Measurements from ENCODE around the gene SMO.
"Not testable (repeated sequence)": the region's sequence is repeated elsewhere in the genome, so short reads cannot be mapped to it uniquely, and the experiment has no call there.

The SMO gene

DNA sequence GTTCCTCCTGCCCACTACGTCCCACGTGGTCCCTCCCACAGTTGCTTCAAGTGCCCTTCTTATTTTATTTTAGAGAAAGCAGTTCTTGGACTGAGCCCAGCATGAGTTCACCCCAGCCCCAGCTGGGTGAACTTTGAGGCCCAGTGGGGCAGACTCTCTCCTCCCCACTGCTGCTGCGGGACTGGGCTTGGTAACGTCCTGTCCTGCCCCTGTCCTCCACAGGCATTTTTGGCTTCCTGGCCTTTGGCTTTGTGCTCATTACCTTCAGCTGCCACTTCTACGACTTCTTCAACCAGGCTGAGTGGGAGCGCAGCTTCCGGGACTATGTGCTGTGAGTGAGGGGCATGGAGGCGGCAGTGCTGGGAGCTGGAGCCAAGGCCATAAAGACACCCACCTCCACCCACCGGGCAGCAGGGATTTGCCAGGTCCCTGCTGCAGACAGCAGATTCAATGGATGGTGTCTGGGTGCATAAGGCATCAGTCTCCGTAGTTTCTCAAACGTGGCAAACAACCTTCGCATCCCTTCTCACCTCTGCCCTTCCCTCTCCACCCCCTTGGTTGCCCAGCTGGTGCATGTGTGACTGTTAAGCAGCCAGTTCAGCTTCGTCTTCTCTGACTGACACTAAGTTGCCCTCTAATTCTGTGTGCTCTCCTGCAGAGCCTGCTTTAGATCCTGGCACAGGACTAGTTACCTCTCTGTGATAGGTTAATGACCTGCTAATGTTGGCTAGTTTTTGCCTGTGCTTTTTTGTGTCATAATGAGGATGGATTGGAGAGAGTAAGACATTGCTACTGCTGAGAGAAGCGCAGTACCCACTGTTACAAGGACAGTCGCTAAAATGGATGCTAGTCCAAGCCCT, 20.9 kb downstream of the SMO start:
- DNase-seq = no peak

DNA sequence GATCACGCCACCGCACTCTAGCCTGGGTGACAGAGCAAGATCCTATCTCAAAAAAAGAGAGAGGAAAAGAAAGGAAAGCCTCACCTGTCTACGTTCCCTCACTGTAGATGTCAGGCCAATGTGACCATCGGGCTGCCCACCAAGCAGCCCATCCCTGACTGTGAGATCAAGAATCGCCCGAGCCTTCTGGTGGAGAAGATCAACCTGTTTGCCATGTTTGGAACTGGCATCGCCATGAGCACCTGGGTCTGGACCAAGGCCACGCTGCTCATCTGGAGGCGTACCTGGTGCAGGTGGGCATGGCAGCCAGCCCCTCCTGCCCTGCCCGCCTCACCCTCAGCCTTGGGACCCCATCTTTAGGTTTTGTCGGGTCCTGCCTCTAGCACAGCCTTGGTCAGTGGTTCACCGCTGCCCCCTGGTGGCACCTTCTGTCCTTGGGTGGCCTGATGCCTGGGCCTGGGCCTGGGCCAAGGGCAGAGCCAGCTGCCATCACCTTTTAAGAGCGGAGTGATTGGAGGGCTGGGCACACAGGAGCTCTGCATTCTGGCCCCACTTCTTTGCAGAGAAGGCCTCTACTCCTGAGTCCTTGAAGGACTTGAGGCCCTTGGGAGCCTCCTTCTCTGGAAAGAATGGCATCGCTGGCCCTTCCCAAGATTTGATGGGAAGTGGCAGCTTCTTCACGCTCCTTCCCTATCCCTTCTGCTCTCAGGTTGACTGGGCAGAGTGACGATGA, 22.0 kb downstream of the SMO start:
- peak; percentile 7 for DNase-seq

DNA sequence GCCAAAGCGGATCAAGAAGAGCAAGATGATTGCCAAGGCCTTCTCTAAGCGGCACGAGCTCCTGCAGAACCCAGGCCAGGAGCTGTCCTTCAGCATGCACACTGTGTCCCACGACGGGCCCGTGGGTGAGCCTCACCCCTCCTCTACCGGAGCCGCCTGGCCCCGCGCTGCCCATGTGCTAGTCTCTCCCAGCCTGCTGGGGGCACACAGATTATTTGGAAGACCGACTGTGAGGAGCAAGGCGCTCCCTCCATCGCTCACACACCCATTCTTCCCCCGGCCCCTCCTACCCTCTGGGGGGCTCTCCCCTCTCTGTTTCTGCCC, 22.5 kb downstream of the SMO start:
- no peak for DNase-seq

DNA sequence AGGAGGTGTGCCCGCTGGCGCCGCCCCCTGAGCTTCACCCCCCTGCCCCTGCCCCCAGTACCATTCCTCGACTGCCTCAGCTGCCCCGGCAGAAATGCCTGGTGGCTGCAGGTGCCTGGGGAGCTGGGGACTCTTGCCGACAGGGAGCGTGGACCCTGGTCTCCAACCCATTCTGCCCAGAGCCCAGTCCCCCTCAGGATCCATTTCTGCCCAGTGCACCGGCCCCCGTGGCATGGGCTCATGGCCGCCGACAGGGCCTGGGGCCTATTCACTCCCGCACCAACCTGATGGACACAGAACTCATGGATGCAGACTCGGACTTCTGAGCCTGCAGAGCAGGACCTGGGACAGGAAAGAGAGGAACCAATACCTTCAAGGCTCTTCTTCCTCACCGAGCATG, 23.7 kb downstream of the SMO start:
- DNase-seq = no peak

DNA sequence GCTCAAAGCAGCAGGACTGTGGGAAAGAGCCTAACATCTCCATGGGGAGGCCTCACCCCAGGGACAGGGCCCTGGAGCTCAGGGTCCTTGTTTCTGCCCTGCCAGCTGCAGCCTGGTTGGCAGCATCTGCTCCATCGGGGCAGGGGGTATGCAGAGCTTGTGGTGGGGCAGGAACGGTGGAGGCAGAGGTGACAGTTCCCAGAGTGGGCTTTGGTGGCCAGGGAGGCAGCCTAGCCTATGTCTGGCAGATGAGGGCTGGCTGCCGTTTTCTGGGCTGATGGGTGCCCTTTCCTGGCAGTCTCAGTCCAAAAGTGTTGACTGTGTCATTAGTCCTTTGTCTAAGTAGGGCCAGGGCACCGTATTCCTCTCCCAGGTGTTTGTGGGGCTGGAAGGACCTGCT, 24.2 kb downstream of the SMO start:
- no peak for DNase-seq

DNA sequence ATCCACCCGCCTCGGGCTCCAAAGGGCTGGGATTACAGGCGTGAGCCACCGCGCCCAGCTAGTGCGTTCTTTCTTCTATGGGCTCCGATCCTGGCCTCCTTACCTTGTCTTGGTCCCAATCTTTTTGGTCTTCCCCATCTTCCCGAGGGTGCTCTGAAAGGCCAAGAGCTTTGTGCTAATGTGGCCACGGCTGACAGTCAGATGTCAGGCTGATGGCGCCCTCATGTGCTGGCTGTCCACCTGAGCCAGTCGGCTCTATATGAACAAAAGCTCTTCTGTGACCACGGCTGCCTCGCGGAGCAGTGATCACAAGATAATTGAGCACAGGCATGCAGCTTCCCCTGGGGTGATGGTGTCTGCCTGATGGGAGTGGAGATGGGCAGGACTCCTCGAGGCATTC, 25.4 kb downstream of the SMO start:
- no peak for DNase-seq

DNA sequence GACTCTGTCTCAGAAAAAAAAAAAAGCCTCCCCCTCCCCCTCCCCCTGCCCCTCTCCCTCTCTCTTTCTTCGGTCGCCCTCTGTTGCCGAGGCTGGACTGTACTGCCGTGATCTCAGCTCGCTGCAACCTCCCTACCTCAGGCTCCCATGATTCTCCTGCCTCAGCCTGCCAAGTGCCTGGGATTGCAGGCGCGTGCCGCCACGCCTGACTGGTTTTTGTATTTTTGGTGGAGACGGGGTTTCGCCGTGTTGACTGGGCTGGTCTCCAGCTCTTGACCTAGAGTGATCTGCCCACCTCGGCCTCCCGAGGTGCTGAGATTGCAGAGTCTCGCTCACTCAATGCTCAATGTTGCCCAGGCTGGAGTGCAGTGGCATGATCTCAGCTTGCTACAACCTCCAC, 27.3 kb downstream of the SMO start:
- DNase-seq = not testable (repeated sequence)

DNA sequence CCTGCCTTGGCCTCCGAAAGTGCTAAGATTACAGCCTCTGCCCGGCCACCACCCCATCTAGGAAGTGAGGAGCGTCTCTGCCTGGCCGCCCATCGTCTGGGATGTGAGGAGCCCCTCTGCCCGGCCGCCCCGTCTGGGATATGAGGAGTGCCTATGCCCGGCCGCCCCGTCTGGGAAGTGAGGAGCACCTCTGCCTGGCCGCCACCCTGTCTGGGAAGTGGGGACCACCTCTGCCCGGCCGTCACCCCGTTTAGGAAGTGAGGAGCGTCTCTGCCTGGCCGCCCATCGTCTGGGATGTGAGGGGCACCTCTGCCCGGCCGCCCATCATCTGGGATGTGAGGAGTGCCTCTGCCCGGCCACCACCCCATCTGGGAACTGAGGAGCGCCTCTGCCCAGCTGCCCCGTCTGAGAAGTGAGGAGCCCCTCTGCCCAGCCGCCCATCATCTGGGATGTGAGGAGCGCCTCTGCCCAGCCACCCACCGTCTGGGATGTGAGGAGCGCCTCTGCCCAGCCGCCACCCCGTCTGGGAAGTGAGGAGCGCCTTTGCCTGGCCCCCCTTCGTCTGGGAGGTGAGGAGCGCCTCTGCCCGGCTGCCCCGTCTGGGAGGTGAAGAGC, 27.8 kb downstream of the SMO start:
- not testable (repeated sequence) for DNase-seq

DNA sequence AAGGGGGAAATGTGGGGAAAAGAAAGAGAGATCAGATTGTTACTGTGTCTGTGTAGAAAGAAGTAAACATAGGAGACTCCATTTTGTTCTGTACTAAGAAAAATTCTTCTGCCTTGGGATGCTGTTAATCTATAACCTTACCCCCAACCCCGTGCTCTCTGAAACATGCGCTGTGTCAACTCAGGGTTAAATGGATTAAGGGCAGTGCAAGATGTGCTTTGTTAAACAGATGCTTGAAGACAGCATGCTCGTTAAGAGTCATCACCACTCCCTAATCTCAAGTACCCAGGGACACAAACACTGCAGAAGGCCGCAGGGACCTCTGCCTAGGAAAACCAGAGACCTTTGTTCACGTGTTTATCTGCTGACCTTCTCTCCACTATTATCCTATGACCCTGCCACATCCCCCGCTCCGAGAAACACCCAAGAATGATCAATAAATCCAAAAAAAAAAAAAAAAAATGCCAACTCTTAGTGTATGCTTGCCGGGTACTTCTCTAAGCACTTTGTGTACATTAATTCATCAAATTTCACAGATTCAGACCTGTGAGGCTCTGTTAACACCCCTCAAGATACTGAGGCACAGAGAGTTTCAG, 28.5 kb downstream of the SMO start:
- DNase-seq = not testable (repeated sequence)

DNA sequence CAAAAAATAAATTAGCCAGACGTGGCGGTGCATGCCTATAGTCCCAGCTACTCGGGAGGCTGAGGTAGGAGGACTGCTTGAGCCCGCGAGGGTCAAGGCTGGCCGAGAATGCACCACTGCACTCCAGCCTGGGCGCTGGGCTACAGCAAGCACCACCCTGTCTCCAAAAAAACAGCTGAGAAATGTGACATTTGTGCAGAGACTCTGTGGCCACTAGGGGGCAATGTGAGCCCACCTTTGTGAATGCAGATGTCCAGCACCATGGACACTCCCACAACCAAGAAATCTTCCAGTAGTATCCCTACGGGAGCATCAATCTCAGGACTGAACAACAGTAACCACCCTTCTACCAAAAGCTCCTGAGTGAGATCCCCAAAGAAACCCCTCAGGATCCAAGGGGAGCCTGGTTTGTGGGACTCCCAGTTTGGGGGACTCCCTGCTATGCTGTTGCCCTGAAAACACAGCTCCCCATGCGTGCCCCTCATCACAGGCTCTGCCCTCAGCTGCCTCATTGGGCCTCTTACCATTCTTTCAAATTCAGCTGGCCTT, 30.2 kb downstream of the SMO start:
- peak; percentile 28 for DNase-seq

DNA sequence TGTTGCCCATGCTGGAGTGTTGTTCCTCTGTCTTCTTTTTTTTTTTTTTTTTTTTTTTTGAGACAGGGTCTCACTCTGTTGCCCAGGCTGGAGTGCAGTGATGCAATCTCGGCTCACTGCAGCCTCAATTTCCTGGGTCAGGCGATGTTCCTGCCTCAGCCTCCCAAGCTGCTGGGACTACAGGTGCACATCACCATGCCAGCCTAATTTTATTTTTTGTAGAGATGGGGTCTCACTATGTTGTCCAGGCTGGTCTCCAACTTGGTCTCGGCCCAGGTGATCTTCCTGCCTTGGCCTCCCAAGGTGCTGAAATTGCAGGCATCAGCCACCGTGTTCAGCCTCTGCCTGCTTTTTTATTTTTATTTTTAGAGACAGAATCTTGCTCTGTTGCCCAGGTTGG, 30.7 kb downstream of the SMO start:
- DNase-seq = not testable (repeated sequence)

DNA sequence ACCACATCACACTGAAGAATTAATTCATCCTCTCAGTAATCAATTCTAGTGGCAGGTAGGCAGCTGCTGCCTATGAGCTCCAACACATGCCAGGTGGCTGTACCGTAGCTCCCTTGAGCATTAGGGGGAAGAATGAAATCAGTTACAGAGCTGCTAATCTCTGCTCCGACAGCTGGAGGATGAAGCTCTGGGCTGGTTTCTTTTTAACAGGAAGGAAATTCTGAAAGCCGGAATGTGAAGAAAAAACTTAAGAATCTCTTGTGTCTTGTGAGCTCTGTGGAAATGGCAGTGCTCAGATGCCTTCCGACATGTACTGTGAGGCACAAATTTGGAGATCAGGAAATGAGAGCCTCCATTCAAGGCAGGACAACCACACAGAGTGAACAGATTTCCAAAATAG, 33.6 kb downstream of the SMO start:
- DNase-seq = no peak

DNA sequence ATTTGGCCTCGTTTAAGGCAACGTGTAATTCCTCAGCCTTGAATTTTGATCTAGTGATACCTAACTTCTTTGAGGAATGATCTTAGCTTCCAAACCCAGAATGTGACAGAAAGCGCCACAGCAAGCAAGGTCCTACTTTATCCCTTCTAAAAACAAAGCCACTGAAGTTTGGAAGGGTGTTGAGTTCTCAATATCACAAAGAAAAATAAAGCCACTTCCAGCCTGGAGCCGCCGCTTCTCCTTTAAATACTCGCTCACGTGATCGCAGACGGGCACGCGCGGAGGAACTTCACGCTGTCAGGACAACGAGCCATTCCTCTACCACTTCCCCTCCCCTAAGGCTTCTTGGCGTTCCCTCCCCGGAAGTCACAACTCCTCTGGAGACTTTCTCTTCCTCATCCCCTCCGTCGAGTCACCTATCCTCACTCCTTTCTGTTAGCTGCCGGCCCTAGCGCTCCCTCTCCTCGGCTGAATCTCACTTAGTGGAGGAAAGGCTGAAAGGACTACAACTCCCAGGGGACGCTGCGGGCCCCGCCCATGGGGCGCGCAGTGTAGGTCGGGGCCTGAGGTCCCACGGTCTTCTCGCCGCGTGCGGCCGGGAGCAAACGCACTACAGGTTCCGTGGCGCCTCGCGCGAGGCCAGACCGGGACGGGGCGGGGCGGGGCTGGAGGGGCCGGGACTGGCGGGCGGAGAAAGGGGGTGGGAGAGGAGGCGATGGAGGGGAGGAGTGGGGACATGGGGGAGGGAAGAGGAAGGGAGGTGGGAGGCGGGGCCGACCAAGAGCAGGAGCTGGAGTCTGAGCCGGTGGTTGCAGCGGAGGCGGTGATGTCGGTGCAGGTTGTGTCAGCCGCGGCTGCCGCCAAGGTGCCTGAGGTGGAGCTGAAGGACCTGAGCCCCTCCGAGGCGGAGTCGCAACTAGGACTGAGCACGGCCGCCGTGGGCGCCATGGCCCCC, 36.1 kb downstream of the SMO start, which contains the start of gene AHCYL2:
TSS of gene AHCYL2 (plus strand) at position 780 of the 955 bp plus-strand sequence.
- DNase-seq = peak; percentile 90

DNA sequence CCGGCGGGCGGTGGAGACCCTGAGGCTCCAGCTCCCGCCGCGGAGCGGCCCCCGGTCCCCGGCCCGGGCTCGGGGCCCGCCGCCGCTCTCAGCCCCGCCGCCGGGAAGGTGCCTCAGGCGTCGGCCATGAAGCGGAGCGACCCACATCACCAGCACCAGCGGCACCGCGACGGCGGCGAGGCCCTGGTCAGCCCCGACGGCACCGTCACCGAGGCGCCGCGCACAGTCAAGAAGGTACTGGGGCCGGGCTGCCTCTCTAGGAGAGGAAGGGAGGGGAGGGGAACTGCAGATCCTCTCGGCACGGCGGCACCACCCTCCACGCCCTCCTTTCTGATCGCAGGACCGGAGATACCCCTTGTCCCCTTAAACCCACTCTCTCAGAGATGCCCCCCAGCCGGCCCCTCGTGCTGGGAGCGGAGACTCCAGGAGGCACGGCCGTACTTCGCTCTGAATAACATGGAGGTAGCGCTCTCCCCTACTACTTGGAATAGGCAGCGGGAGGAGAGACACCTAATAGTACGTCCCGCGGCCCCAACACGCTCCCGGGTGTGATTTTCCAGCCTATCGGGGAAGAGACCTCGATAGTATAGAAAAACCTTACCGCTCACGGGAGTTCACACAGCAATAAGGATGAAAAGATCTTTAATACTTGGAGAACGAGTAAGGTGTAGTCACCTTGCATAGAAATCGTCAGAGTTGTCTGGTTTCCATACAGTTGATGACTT, 36.9 kb downstream of the SMO start:
- no peak for DNase-seq

DNA sequence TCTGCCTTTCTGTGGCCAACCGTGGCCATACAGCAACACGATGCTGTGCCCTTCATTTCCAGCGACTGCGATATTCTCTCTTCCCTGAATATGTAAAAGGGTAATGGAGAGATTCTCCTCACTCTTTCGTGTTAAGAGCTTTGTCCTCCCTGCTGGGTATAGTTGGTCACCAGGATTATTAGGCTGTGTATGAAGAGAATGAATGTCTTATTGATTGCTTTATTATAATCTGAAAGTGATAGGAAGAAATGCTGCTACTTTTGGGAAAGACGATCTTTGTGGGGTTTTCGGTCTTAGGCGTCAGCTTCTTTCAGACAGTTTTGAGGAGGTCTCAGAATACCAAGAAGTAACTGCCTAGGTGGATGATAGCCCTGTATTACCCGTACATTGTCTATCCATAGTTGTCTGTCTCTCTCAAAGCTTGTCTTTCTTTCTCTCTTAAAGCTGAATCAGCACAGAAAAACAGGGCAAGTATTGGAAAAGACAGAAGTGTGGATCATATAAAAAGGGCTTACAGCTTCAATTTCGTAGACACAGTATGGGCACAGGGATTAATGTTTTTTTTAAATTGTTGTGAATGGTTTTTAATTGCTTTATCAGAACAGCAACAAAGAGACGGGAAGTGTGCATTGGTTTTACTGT, 37.6 kb downstream of the SMO start:
- DNase-seq = no peak

DNA sequence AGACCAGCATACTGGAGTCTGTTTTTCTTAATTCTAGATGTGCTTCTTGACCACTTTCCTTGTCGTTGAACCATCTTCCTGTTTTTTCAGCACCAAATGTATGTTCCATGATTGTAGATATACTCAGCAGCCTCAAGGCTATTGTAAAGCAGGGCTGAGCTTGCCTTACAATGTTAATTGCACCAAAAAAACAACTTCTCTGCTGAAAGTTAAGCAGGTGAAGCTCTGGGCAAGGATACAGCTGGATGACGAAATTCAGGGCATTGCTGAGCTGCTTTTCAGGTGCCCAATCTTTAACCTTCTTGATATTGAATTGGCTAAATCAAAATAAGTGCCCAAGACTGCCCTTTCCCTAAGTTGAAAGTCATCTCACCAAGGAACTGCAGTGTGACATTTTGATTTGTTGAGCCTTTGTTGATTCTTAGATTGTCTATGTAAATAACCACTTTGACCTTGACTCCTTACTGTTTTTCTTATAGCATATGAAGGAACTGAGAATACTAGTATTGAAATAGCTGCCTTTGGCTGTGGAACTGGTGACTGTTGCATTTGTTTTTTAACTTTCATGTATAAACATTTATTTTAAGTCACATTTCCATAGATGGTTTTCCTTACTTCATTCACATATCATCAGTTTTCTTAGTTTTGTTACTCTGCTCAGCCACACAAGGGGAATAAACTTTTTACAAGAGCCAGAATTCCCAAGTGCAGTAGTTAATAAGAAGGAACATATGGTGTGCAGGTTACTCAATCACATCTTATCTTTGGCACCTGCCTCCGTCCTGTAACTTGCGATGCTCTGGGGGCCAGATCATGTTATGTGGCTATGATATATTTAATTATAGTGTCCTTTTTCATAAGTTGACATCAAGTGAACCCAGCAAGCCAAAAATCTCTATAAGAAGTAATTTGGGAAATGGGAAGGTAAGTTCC, 39.5 kb downstream of the SMO start:
- DNase-seq = no peak

DNA sequence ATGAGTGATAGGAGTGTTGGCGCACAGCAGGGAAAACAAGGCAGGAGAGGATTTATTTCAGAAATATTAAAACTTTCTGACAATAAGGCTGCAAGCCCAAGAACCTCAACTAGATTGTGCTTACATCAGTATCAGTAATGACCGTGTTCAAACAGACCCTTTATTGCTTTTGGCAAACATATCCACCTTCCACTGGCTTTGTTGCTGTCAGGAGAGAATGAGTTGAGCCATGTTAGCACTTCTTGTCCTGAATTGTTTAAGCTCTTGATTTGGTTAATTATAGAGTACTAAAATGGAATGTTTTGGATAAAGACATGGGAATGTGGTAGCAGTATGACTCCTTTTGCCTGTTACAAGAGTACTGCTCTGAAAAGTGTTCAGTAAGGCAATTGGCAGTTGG, 40.2 kb downstream of the SMO start:
- no peak for DNase-seq

DNA sequence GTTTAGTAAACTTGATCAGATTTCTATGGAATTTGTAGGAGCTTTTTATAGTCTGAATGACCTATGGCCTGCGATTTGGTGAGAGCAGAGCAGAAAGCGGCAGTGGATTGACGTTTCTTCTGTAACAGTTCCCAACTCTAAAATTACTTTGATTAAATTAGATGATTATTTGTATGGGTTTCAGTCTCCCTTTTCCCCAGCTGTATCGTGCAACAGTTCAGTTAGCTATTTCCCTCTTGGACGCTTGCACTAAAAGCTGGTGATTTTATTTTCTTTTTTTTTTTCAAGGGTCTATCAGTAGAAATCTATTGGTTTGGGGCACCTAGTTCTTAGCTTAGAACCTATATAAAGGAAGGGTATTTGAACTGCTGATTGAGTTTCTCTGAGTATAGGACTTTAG, 43.2 kb downstream of the SMO start:
- DNase-seq = no peak

DNA sequence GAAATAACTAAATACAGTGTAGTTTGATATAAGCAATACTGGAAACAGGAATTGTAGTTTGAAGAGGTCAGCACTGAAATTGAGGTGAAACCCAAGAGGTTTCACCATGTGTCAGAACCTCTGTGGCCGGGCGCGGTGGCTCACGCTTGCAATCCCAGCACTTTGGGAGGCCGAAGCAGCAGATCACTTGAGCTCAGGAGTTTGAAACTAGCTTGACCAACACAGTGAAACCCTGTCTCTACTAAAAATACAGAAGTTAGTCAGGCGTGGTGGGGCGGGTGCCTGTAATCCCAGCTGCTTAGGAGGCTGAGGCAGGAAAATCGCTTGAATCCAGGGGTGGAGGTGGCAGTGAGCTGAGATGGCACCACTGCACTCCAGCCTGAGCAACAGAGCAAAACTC, 50.1 kb downstream of the SMO start:
- DNase-seq = no peak

Data from T1000 (cell line).